ENCODE data around the gene ZNF483.

- TF ChIP-seq CTCF (IDR thresholded peaks at IDR 0.05) (no peak), POLR2A (IDR thresholded peaks at IDR 0.05) (no peak)
Observed at GRCh38 chr9:111531716-111532115, 6.7 kb downstream of the ZNF483 start.

Data from testis (tissue), 2 donors.